ENCODE results near the gene RAD9B. TPM values are rescaled to one million over a fixed set of nuclear protein-coding genes. Genes with fewer than 3 reads are reported as not detected.
"Not testable (repeated sequence)": the region's sequence is repeated elsewhere in the genome, so short reads cannot be mapped to it uniquely, and the experiment has no call there.

RAD9B gene
- 0.79 TPM for total RNA-seq

DNA sequence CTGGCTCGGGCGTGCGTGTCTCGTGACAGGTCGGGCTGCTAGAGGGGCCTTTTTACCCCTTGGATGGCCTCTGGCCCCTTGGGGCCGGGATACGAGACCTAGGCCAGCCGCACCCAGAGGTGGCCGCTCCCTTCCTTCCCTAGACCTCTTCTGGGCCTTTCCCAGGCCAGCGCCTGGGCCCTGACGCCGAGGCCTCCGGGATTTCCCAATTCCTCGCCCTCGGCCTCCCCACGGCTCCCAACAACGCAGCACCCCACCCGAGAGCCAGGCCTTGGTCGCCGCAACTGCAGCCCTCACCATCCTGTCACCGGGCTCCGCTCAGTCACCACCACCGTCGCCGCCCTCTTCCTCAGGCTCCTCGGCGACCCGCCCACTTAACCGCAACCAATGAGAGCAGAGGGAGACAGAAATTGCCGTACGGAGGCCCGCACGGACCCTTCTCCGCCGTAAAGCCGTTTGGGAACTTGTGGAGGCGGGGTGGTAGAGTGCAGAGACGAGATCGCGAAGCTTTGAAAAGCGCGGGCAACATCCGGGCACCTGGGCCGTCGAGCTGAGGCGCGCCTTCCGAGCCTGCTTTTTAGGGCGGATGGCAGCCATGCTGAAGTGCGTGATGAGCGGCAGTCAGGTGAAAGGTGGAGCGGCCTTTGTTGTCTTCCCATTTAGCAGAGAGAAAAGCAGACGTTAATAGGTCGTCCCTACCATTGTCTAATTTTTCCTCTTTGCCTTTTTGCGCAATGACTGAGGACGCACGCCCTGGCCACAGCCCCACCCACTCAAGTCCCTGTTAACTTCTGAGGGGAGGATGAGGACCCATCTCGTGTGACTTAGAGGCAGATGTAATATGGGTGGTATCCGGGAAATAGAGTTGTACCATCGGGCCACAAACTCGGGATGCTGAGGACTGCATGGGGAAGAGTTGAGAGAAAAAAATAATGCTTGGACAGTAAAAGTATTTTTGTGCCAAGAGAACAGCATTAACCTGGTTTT lies at the start of gene RAD9B, which contains the start of gene VPS29:
Gene RAD9B, plus strand, starts transcription at position 580 of the 987 bp plus-strand sequence. Its CDS starts 7 bp downstream, at position 587.
Gene VPS29, minus strand, starts transcription at position 360 of the 987 bp plus-strand sequence. Its CDS starts 60 bp downstream, at position 300.
- DNase-seq, result peak; percentile 98

- DNase-seq, result no peak
Observed at GRCh38 chr12:110453569-110454296, 48.4 kb upstream of the RAD9B start.

DNA sequence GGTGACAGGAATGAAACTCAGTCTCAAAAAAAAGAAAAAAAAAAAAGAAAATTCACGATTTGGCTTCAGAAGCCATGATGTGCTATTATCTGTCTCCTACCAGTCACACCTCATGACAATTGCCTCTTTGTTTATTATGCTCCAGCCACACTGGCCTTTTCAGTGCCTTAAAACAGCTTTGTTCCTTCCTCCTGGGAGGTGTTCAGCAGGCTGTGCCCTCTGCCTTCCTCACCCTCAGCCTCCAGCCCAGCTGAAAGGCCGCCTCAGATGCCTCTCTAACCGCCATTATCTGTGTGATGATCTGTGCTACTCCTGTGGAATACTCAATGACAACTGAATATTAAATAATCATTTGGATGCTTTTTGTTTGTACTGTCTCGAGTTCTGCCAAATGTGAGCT lies 43.4 kb upstream of the RAD9B start:
- DNase-seq, result no peak

- not testable (repeated sequence) for DNase-seq
Observed at GRCh38 chr12:110461189-110461588, 40.9 kb upstream of the RAD9B start.

- no peak for DNase-seq
Observed at GRCh38 chr12:110465024-110465423, 37.1 kb upstream of the RAD9B start.

DNA sequence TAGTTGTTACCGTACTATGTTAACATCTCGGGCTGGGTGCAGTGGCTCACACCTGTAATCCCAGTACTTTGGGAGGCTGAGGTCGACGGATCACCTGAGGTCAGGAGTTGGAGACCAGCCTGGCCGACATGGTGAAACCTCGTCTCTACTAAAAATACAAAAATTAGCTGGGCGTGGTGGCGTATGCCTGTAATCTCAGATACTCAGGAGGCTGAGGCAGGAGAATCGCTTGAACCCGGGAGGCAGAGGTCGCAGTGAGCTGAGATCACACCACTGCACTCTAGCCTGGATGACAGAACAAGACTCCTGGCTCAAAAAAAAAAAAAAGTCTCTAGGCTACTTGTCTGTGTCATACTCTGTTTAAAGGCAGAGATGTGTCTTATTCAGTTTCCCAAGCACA lies 36.4 kb upstream of the RAD9B start:
- DNase-seq, result not testable (repeated sequence)

GRCh38 chr12:110466791-110467190 lies 35.3 kb upstream of the RAD9B start:
- DNase-seq, result no peak

- no peak for DNase-seq
Observed at GRCh38 chr12:110467847-110468213, 34.3 kb upstream of the RAD9B start.

- DNase-seq, result peak; percentile 99
Observed at GRCh38 chr12:110468214-110469048, 33.7 kb upstream of the RAD9B start, which contains the start of the genes FAM216A and GPN3. TSS of gene FAM216A (plus strand) at chr12:110468845. CDS start at chr12:110468876, 31 bp downstream. TSS of gene GPN3 (minus strand) at chr12:110468257. CDS start at chr12:110468203, 54 bp downstream.

- no peak for DNase-seq
Observed at GRCh38 chr12:110475426-110475825, 26.7 kb upstream of the RAD9B start.

- DNase-seq, result no peak
Observed at GRCh38 chr12:110498984-110499706, 3.0 kb upstream of the RAD9B start.

GRCh38 chr12:110501399-110501751 lies 756 bp upstream of the RAD9B start:
- peak; percentile 17 for DNase-seq

GRCh38 chr12:110503432-110503831 lies 1.3 kb downstream of the RAD9B start:
- no peak for DNase-seq

DNA sequence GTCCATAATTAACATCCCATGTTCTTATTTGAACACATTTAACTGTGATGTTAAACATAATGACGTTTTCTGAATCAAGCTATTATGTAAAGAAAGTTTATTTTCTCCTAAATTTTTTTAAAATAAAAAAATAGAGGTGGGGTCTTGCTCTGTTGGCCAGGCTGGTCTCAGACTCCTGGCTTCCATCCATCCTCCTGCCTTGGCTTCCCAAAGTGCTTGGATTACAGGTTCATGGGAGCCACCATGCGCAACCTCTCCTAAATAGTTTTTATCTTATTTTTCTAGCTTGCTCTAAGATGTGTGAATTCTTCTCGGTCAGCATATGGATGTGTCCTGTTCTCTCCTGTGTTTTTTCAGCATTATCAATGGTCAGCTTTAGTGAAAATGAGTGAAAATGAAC lies 3.2 kb downstream of the RAD9B start:
- no peak for DNase-seq

- DNase-seq, result no peak
Observed at GRCh38 chr12:110508071-110508586, 6.0 kb downstream of the RAD9B start.

DNA sequence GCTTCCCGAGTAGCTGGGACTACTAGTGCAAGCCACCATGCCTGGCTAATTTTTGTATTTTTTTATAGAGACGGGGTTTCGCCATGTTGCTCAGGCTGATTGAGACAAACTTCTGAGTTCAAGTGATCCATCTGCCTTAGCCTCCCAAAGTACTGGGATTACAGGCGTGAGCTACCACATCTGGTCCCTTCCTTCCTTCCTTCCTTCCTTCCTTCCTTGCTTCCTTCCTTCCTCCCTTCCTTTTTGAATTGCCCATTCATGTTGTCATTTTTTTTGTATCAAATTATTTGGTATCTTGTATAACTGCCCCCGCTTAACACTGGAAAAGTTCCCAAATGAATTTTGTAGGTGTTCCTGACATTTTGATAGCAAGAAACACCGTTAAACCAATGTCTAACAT lies 11.7 kb downstream of the RAD9B start:
- no peak for DNase-seq

DNA sequence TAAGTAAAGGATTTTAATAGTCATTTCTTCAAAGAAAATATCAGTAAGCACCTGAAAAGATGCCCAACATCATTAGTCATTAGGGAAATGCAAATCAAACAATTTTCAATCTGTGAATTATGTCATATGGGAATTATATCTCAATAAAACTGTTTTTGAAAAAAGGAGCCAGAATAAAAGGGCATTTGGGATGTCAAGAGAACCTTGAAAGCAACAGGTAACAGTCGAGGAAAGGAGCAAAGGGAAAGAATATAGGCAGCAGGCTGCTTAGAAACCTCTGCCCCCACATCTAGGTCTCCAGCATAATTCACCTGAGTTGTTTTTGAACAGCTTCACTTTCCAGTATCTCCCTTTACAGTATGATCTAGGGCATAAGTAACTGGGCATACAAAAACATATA lies 12.2 kb downstream of the RAD9B start:
- DNase-seq, result no peak

DNA sequence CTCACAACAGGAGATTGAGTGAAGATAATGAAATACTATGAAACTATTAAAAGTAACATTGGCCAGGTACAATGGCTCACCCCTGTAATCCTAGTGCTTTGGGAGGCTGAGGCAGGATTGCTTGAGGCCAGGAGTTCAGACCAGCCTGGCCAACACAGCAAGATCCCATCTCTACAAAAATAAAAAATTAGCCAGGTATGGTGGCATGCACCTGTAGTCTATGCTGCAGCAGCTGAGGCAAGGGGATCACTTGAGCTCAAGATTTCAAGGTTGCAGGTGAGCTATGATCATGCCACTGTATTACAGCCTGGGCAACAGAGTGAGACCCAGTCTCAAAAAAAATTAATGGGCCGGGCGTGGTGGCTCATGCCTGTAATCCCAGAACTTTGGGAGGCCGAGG lies 14.9 kb downstream of the RAD9B start:
- DNase-seq, result no peak

DNA sequence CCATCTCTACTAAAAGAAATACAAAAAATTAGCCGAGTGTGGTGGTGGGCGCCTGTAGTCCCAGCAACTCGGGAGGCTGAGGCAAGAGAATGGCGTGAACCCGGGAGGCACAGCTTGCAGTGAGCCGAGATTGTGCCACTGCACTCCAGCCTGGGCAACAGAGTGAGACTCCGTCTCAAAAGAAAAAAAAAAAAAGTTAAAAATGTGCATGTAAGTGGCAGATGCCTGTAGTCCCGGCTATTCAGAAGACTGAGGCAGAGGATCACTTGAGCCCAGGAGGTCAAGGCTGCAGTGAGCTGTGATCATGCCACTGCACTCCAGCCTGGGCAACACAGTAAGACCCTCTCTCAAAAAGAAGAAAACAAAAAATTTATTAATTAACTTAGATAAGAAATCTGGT lies 15.9 kb downstream of the RAD9B start:
- DNase-seq, result not testable (repeated sequence)

DNA sequence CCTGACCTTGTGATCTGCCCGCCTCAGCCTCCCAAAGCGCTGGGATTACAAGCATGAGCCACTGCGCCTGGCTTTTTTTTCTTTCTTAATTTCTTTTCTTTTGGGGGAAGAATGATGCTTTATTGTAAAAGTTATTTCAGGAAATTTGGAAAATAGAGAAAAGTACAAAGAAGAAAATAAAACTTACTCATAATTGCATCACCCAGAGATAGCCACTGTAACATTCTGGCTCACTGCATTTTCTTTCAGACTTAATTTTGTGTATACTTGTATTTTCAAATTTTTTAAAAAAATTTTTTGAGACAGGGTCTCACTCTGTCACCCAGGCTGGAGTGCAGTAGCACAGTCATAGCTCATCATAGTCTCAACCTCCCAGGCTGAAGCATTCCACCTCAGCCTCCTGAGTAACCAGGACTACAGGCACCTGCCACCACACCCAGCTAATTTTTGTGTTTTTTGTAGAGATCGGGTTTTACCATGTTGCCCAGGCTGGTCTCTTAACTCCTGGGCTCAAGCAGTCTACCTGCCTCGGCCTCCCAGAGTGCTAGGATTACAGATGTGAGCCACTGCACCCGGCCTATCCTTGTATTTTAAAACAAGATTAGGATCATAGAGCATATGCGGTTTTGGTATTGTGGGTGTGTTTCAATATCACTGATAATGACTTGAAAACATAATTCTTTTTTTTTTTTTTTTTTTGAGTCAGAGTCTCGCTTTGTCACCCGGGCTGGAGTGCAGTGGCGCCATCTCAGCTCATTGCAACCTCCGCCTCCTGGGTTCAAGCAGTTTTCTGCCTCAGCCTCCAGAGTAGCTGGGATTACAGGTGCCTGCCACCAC lies 19.0 kb downstream of the RAD9B start:
- DNase-seq, result not testable (repeated sequence)
